ENCODE measurements around the gene AUNIP.
"Not testable (repeated sequence)": the region's sequence is repeated elsewhere in the genome, so short reads cannot be mapped to it uniquely, and the experiment has no call there.

- not testable (repeated sequence) for TF ChIP-seq CTCF (IDR thresholded peaks at IDR 0.05); POLR2A (IDR thresholded peaks at IDR 0.05; ENCODE audit: low read length)
Measured at GRCh38 chr1:25839808-25840207, 19.4 kb downstream of the AUNIP start.

Data from A549 (cell line).